ENCODE results near the gene TM4SF5. TPM values are rescaled to one million over a fixed set of nuclear protein-coding genes. Genes with fewer than 3 reads are reported as not detected.

Gene TM4SF5, protein sequence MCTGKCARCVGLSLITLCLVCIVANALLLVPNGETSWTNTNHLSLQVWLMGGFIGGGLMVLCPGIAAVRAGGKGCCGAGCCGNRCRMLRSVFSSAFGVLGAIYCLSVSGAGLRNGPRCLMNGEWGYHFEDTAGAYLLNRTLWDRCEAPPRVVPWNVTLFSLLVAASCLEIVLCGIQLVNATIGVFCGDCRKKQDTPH
- not detected for total RNA-seq

GRCh38 chr17:4771519-4772234 lies at the start of gene TM4SF5:
TM4SF5 (plus strand) TSS chr17:4771886; CDS start chr17:4771923, 37 bp downstream.
- POLR2A ChIA-PET, result no interaction called here
- CTCF ChIA-PET, result interaction anchor here (2.1 kb wide), 1 partner anchor 19 kb away, joined by 5 read pairs; no protein-coding TSS in a partner anchor

DNA sequence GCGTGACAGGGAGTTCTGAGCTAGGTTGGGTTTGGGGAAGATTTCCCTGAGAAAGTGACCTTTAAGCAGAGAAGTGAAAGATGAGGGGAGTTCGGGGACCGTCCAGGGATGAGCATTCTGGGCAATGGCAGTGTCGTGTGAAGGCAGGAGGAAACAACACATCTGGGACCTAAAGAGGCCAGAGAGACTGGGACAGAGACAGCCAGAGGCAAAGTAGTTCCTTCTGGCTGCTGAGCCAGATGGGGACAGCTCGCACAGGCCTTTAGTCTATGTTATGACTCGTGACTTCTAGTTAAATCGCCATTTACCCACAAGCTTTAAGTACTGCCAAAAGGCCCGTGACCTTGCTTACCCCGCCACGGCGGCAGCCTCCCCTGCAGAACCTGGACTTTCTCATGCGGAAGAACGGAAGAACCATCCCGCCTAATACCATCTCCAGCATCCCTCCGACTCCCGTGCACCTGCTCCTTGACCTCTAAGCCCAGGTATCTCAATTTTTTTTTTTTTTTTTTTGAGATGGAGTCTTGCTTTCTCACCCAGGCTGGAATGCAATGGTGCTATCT lies 48.9 kb upstream of the TM4SF5 start:
- ChIA-PET POLR2A (no interaction called here), CTCF (interaction anchor here (1.2 to 1.4 kb wide), 3 partner anchors 9 to 66 kb away, joined by 3 read pairs; partner anchors contain the start of gene GLTPD2)

- CTCF ChIA-PET, result interaction anchor here (0.6 to 0.7 kb wide), 2 partner anchors 23 to 67 kb away, joined by 3 read pairs; no protein-coding TSS in a partner anchor
- POLR2A ChIA-PET, result no interaction called here
These were observed 47.0 kb upstream of the TM4SF5 start for GRCh38 chr17:4724650-4725049.

GRCh38 chr17:4725646-4726310 lies 45.9 kb upstream of the TM4SF5 start:
- CTCF ChIA-PET, result interaction anchor here (1.2 kb wide), 1 partner anchor 16 kb away, joined by 3 read pairs; the partner anchor contains the start of gene ARRB2
- POLR2A ChIA-PET, result no interaction called here

DNA sequence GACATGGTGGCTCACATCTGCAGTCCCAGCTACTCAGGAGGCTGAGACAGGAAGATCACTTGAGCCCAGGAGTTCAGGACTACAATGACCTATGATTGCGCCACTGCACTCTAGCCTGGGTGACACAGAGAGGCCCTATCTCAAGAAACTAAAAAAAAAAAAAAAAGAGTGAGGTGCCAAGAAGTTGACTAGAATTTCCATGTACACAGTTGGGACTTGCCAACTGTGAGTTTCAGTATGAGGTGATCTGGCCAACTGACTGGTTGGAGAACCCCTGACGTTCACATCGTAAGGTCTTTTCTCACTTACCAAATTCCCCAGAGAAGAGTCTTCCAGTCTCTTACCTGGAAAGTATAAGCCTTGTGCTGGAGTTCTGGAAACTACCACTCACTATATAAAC lies 43.6 kb upstream of the TM4SF5 start:
- POLR2A ChIA-PET, result no interaction called here
- CTCF ChIA-PET, result interaction anchor here (0.7 to 1.1 kb wide), 2 partner anchors 62 to 156 kb away, joined by 3 read pairs; no protein-coding TSS in a partner anchor

DNA sequence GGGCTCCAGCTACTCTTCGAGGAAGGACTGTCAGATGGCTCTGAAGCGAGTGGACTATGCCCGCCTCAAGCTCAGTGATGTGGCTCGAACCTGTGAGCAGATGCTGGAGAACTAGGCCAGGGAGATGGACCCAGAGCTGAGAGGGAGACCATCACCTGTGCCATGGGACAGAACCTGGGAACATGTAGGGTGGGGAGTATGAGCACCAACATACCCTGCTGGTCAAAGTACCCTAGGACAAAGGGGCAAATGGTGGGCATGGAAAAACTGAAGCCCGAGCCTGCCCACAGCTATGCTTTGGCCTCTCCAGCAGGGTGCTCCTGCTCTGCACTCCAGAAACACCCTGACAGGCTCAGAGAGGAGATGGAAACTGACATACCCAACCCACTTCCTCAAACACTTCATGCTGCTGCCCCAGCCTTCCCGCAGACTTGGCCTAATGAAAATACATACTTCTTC lies 38.6 kb upstream of the TM4SF5 start:
- ChIA-PET POLR2A (no interaction called here), CTCF (interaction anchor here (1.3 to 2.4 kb wide), 2 partner anchors 11 to 57 kb away, joined by 3 to 11 read pairs; no protein-coding TSS in a partner anchor)

DNA sequence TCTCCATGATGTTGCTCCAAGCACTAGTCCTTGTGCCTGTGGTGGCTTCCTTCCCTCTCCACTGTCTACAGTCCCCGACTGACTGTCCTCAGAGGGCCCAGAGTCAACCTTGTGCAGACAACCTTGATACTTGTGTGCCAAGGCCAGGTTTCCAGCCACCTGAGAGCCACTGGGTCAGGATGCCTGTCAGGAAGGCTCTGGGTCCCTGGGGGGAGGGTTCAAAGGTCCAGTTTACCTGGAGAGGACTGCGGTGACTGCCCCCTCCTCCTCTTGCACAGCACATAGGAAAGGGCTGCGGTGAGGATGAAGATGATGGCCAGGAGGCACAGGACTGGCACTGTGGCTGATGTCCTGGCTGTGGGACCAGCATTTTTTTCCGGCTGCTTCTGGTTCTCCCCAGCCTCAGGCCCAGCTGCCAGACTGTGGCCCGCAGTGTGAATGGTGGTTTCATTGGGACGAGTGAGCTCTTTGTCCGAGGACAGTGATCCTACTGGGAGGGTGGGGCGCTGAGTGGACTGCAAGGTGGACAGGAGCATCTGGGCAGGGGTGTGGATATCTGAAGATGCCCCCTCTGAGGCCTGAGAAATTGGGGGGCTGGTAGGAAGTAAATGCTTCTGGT lies 36.7 kb upstream of the TM4SF5 start:
- ChIA-PET POLR2A (no interaction called here), CTCF (interaction anchor here (1.2 kb wide), 1 partner anchor 27 kb away, joined by 3 read pairs; no protein-coding TSS in a partner anchor)

GRCh38 chr17:4735876-4736651 lies 35.6 kb upstream of the TM4SF5 start:
- CTCF ChIA-PET, result interaction anchor here (0.6 to 1.2 kb wide), 4 partner anchors 28 to 69 kb away, joined by 3 to 4 read pairs (median 3); no protein-coding TSS in a partner anchor
- POLR2A ChIA-PET, result interaction anchor here (1.6 kb wide), 1 partner anchor 54 kb away, joined by 3 read pairs; no protein-coding TSS in a partner anchor

DNA sequence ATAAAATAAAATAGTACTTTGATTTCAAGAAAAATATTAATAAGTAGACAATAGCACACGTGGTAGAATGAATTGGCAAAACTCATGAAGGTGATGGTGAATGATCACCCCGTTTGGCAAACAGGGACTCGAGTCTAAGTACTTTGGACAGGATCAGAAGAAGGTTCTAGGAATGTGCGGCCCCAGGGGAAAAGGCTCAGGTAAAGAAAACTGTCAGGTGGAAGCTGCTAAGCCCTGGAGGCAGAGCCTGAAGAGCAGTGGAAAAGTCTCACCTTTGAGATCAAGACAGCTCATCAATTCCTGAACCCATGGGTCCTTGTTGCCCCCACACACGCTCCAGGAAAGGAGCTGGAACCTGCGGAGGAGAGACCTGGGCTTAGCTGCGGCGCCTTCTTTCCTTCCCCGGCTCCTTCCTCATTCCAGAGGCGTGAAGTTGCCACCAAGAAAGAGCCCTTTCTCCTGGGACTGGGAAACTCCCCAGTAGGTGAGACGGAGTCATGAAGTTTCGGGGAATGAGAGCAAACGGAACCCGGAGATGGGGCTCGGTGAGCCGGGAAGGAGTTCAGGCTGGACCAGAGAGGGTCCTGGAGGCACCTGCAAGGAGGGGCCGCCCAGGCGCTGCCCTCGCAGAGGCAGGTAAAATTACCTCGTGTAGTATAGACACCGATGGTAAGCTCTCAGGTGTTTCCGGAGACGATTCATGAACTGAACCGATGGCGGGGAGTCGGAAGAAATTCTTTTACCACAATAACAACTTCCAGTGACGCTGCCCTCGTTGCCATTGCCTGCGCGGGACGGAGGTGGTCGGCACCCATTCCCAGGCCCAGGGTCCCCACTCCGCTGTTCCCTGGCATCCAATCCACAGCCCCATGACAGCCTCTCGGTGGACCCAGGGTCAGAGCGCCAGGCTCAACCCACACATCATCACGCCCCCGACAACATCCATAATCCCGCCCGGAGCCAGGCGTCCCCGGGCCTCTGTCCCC lies 33.3 kb upstream of the TM4SF5 start:
- POLR2A ChIA-PET, result interaction anchor here (0.5 to 0.6 kb wide), 2 partner anchors 174 to 595 kb away, joined by 4 to 5 read pairs; partner anchors contain the start of genes CYB5D2 and ZZEF1
- CTCF ChIA-PET, result no interaction called here

GRCh38 chr17:4739122-4740024 lies 32.3 kb upstream of the TM4SF5 start, which contains the start of the genes CXCL16 and ZMYND15:
CXCL16 (minus strand) TSS chr17:4739928; CDS start chr17:4739339, 589 bp downstream.
ZMYND15 (plus strand) TSS chr17:4739833; CDS start chr17:4740549, 716 bp downstream.
- POLR2A ChIA-PET, result no interaction called here
- CTCF ChIA-PET, result interaction anchor here (0.8 kb wide), 1 partner anchor 36 kb away, joined by 3 read pairs; no protein-coding TSS in a partner anchor

GRCh38 chr17:4740025-4740351 lies 31.7 kb upstream of the TM4SF5 start:
- CTCF ChIA-PET, result interaction anchor here (0.8 kb wide), 1 partner anchor 37 kb away, joined by 3 read pairs; no protein-coding TSS in a partner anchor
- POLR2A ChIA-PET, result no interaction called here

GRCh38 chr17:4740584-4740983 lies 31.1 kb upstream of the TM4SF5 start:
- POLR2A ChIA-PET, result no interaction called here
- CTCF ChIA-PET, result no interaction called here

- CTCF ChIA-PET, result interaction anchor here (0.6 kb wide), 1 partner anchor 312 kb away, joined by 4 read pairs; no protein-coding TSS in a partner anchor
- POLR2A ChIA-PET, result interaction anchor here (0.6 to 0.7 kb wide), 2 partner anchors 99 to 133 kb away, joined by 3 to 4 read pairs; no protein-coding TSS in a partner anchor
These were observed 30.1 kb upstream of the TM4SF5 start for GRCh38 chr17:4741544-4741943.

GRCh38 chr17:4742133-4742532 lies 29.6 kb upstream of the TM4SF5 start:
- ChIA-PET POLR2A (interaction anchor here (0.6 kb wide), 1 partner anchor 616 kb away, joined by 3 read pairs; no protein-coding TSS in a partner anchor), CTCF (no interaction called here)

DNA sequence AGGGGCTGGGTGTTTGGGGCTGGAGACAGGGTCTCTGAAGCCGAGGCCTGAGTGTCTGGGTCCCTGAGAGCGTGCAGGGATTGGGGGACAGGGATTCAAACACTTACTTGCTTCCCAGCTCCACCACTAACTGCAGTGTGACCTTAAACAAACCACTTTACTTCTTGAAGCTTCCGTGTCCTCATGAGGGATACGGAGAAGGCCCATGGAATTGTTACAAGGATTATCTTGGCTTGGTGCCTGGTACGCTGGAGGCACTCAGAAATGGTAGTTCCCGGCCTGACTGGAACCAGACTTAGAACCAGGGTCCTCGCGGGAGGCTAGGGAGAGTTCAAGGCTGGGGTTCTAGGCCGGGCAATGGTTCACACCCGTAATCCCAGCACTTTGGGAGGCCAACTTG lies 29.1 kb upstream of the TM4SF5 start:
- ChIA-PET POLR2A (interaction anchor here (0.6 kb wide), 1 partner anchor 615 kb away, joined by 3 read pairs; no protein-coding TSS in a partner anchor), CTCF (no interaction called here)

GRCh38 chr17:4743216-4743615 lies 28.5 kb upstream of the TM4SF5 start:
- ChIA-PET CTCF (no interaction called here), POLR2A (no interaction called here)

Measured in activated CD8-positive, alpha-beta memory T cell treated with anti-CD3 and anti-CD28 coated beads for 36 hours (primary cell).